Nephron (organoid): ENCODE data around the gene DLGAP5.

Experiments
- H3K27ac Mint-ChIP-seq, 3 experiments: 2 replicates each; pipeline ENCODE4 v1.8.0; 2020; ENCODE audit warnings: mixed read lengths in 3 of 3, mild to moderate bottlenecking in 2 of 3, moderate library complexity in 1 of 3
- H3K27me3 Mint-ChIP-seq: 2 replicates; pipeline ENCODE4 v1.8.0; 2021; ENCODE audit warnings: low read depth, mild to moderate bottlenecking, moderate library complexity, mixed read lengths
- H3K36me3 Mint-ChIP-seq: 2 replicates; pipeline ENCODE4 v1.8.0; 2020; ENCODE audit warnings: low read depth, mixed read lengths
- H3K4me1 Mint-ChIP-seq: 2 replicates; pipeline ENCODE4 v1.8.0; 2020; ENCODE audit warnings: mixed read lengths
- H3K4me3 Mint-ChIP-seq, 3 experiments: 2 replicates each; pipeline ENCODE4 v1.8.0; 2020; ENCODE audit warnings: mild to moderate bottlenecking in 3 of 3, mixed read lengths in 3 of 3, moderate library complexity in 2 of 3
- H3K9me3 Mint-ChIP-seq: 2 replicates; pipeline ENCODE4 v1.8.0; 2020; ENCODE audit warnings: mixed read lengths
- CTCF ChIP-seq, 3 experiments: fragments of 200-600 bp; sonication (generic); IDR thresholded peaks; one replicate each; pipeline ENCODE4 v1.5.0; 2021; ENCODE audit warnings: antibody characterized with exemption in 3 of 3; ENCODE audit not compliant: unreplicated experiment in 3 of 3

DLGAP5 gene

DNA sequence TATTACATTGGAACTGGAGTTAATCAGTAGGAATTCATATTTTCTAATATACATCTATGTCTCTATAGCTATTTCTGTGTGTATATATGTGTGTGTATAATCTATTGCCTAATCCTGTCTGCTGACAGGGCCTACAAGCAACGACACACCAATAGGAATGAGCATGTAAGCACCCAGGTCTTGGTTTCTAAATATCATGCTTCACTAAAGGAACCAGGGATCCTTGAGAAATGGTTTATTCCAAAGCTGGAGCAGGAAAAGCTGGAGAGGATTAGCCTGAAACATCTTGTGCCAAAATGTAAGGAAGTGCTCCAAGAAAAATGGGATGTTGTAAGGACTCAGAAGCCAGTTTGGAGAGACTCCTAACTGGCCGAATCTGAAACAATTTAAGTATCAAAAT lies 91.6 kb downstream of the DLGAP5 start:
- H3K9me3 Mint-ChIP-seq, result peaks cover 6% of the 10 kb centered on the region
- H3K36me3 Mint-ChIP-seq, result no peaks in the 10 kb centered on the region
- no peak for TF ChIP-seq CTCF (IDR thresholded peaks at IDR 0.05; ENCODE audit: unreplicated experiment in 3 of 3)
- H3K4me1 Mint-ChIP-seq, result peaks cover 47% of the 10 kb centered on the region
- H3K4me3 Mint-ChIP-seq, result no peak overlapping the region
- peaks cover 4% of the 10 kb centered on the region for H3K27me3 Mint-ChIP-seq
- H3K27ac Mint-ChIP-seq, result peak overlapping the region in 2 of 3 experiments; percentile 82 to 89

DNA sequence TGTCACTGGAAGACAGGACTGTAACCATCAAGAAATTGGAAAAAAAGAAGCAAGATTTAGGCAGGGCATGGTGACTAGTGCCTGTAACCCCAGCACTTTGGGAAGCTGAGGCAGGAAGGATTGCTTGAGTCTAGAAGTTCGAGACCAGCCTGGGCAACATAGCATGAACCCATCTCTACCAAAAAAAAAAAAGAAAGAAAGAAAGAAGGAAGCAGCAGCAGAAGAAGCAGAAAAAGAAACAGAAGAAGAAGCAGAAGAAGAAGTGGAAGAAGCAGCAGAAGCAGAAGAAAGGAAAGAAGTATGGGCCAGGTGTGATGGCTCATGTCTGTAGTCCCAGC lies 92.9 kb downstream of the DLGAP5 start:
- no peak for TF ChIP-seq CTCF (IDR thresholded peaks at IDR 0.05; ENCODE audit: unreplicated experiment in 3 of 3)
- peaks cover 39% of the 10 kb centered on the region for H3K4me1 Mint-ChIP-seq
- H3K36me3 Mint-ChIP-seq, result no peaks in the 10 kb centered on the region
- no peaks in the 10 kb centered on the region for H3K9me3 Mint-ChIP-seq
- H3K4me3 Mint-ChIP-seq, result no peak overlapping the region
- H3K27me3 Mint-ChIP-seq, result peaks cover 4% of the 10 kb centered on the region
- H3K27ac Mint-ChIP-seq, result peak overlapping the region in 1 of 3 experiments; percentile 10
